ENCODE results near the gene DLEC1. TPM values are rescaled to one million over a fixed set of nuclear protein-coding genes. Genes with fewer than 3 reads are reported as not detected.

The DLEC1 gene
- total RNA-seq, 2 experiments from 2014 or later = 0.26 to 0.60 TPM

DNA sequence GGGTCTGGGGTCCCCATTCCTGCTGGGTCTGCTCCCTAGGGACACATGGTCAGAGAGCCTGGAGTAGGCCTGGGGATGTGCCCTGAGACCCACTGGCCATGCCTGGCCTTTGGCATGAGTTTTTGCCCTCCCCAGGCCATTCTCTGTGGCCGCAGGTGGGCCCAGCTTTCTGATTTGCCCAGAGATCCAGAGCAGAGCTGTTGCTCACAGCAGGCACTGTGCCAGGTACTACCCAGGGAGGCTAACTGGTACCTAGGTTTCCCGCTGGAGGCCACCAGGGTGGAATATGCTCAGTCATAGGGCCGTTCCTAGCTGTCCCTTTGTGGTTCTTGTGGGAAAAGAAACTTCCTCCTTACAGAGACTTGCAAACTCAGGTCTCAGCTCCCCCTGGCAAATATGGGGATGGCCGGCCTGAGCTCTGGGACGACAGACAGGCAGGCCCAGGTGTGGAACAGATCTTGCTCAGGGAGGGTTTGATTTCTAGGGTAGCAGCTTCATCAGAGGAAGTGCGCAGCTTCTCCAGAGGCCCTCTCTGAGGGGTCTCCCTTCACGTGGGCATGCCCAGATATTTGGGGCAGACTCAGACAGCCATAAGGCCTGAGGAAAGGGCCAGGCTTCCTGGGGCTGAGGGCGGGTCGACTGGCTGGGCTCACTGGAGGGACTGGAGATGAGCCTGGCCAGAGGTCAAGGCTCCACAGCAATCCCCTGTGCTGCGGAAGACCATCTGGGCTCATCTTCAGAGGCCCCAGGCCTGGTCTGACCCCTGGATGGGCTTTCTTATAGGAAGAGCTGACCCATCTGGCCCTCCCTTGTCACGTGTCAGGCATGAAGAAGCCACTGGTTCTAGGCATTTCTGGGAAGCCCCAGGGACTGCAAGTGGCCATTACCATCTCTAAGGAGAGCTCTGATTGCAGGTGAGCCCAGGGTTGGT is 69.9 kb downstream of the DLEC1 start:
- H3K4me3 Mint-ChIP-seq = no peak overlapping the region
- peaks cover 2% of the 10 kb centered on the region for H3K36me3 Mint-ChIP-seq (ENCODE audit: low read depth)
- H3K9me3 Mint-ChIP-seq (ENCODE audit: insufficient read depth) = no peaks in the 10 kb centered on the region
- CTCF ChIA-PET = interaction anchor here (0.7 kb wide), 1 partner anchor 9 kb away, joined by 3 read pairs; no protein-coding TSS in a partner anchor
- POLR2A ChIA-PET = interaction anchor here (1.1 kb wide), 1 partner anchor 11 kb away, joined by 3 read pairs; no protein-coding TSS in a partner anchor
- DNase-seq = no peak
- no peak overlapping the region for H3K27ac Mint-ChIP-seq
- no peaks in the 10 kb centered on the region for H3K4me1 Mint-ChIP-seq (ENCODE audit: low read depth)
- no peak for ATAC-seq
- H3K27me3 Mint-ChIP-seq (ENCODE audit: low read depth) = peaks cover 9% of the 10 kb centered on the region

DNA sequence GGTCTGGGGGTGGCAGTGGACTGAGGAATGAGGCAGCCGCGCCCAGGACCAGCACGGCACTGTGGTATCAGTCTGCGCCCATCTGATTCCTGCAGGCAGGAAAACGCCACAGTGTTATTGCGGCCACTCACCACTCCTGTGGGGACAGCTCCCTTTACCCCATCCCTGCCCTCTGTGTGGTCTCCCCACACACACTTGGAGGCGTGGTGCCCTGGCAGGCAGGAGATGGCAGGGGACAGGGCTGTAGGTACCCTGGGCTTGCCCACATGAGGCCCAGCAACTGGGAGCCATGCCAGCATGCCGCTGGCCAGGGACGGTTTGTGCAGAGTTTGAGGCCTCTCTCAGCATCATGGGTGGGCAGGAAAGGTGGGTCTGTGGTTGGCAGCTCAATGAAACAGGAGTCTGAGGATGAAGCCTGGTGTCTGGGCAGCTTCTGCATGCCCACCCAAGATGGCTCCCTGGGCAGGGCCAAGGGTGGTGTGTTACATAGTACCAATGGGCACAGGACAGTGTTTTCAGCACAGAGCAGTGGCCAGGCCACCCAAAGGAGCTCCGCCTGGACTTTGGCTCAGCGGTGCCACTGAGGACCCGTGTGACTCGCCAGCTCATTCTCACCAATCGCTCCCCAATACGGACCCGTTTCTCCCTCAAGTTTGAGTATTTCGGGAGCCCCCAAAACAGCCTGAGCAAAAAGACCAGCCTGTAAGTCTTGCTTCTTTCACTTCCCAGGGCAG is 70.7 kb downstream of the DLEC1 start:
- CTCF ChIA-PET = interaction anchor here (0.9 kb wide), 1 partner anchor 8 kb away, joined by 4 read pairs; no protein-coding TSS in a partner anchor
- Mint-ChIP-seq H3K9me3 (ENCODE audit: insufficient read depth) (no peaks in the 10 kb centered on the region), H3K4me1 (ENCODE audit: low read depth) (no peaks in the 10 kb centered on the region), H3K4me3 (no peak overlapping the region), H3K36me3 (ENCODE audit: low read depth) (peaks cover 2% of the 10 kb centered on the region), H3K27me3 (ENCODE audit: low read depth) (peaks cover 9% of the 10 kb centered on the region), H3K27ac (no peak overlapping the region)
- ATAC-seq (no peak), DNase-seq (no peak)
- POLR2A ChIA-PET = interaction anchor here (1.1 kb wide), 1 partner anchor 12 kb away, joined by 3 read pairs; no protein-coding TSS in a partner anchor

DNA sequence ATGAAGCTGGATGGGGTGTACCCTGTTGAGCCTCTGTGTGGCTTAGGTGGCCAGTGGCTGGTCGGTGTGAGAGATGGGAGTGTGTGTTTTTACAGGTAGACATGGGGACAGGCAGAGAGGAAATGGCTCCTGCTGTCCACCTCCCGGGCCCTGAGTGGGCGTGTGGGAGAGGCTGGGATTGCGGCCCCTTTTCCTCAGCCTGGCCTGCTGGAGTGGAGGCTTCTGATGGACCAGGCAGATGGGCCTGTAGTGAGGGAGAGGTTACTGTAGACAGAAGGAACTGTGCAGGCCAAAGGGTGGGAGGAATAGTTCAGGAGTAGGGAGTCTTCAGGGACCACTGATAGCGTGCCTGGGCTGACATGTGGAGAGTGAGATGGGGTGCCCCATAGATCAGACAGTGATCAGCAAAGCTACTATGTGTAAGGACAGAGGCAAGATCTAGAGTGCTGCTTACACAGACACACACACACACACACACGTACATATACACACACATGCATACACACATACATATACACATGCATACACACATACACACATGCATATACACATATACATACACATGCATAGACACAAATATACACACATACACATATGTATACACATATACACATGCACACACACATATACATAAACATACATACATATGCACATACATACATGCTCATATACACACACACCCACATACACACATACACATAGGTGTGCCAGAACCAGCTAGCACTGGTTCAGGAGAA is 71.5 kb downstream of the DLEC1 start:
- ChIA-PET POLR2A (no interaction called here), CTCF (interaction anchor here (0.9 kb wide), 1 partner anchor 8 kb away, joined by 4 read pairs; no protein-coding TSS in a partner anchor)
- DNase-seq (no peak), ATAC-seq (no peak)
- Mint-ChIP-seq H3K4me1 (ENCODE audit: low read depth) (no peaks in the 10 kb centered on the region), H3K9me3 (ENCODE audit: insufficient read depth) (no peaks in the 10 kb centered on the region), H3K27ac (no peak overlapping the region), H3K36me3 (ENCODE audit: low read depth) (peaks cover 2% of the 10 kb centered on the region), H3K4me3 (no peak overlapping the region), H3K27me3 (ENCODE audit: low read depth) (peaks cover 8% of the 10 kb centered on the region)

DNA sequence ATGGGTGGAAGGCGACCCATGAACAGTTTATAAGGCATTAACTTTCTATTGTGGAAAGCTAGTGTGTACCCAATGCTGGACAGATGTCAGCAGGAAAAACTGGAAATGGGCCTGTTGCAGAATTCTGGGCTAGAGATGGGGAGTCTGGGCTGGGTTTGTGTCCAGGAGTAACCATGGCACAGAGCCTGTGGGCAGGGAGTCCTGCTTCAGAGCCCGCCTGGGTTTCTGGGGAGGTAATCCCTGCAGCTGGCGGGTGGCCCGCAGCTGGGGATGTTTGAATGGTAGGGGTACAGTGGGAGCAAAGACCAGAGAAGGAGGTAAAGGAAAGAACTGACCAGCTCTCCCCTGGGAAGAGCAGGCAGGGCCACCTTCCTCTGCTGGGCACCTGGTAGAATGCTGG is 72.2 kb downstream of the DLEC1 start:
- Mint-ChIP-seq H3K36me3 (ENCODE audit: low read depth) (no peaks in the 10 kb centered on the region), H3K27me3 (ENCODE audit: low read depth) (peaks cover 5% of the 10 kb centered on the region), H3K4me3 (no peak overlapping the region), H3K4me1 (ENCODE audit: low read depth) (peaks cover 3% of the 10 kb centered on the region), H3K9me3 (ENCODE audit: insufficient read depth) (no peaks in the 10 kb centered on the region), H3K27ac (no peak overlapping the region)
- ChIA-PET CTCF (no interaction called here), POLR2A (no interaction called here)
- no peak for DNase-seq
- no peak for ATAC-seq

DNA sequence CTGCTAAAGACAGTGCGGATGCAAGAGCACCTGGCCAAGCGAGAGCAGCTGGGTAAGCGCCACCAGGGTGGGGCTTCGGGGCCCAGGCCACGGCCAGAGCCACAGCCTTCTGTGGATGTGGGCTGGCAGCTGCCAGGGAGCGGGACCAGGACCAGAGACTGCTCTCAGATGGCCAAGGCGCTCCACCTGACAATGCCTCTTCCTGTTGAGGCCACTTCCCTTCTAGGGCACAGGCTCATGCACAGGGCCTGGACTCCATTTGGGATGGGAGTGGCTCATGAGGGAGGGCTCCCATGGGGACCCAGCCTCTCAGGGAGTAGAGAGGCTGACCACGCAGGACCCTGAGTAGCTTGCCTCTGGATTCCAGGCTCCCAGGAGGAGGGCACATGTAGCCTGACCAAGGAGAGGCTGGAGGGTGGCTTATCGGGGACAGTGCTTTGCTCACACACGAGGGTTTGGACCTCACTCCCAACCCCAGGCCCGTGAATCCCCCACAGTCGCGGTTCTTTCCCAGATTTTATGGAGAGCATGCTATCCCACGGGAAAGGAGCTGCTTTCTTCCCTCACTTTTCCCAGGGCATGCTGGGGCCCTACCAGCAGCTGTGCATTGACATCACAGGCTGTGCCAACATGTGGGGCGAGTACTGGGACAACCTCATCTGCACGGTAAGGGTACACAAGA is 72.8 kb downstream of the DLEC1 start:
- Mint-ChIP-seq H3K4me1 (ENCODE audit: low read depth) (peaks cover 3% of the 10 kb centered on the region), H3K27ac (no peak overlapping the region), H3K36me3 (ENCODE audit: low read depth) (no peaks in the 10 kb centered on the region), H3K4me3 (no peak overlapping the region), H3K27me3 (ENCODE audit: low read depth) (peaks cover 3% of the 10 kb centered on the region), H3K9me3 (ENCODE audit: insufficient read depth) (no peaks in the 10 kb centered on the region)
- ATAC-seq (no peak), DNase-seq (no peak)
- ChIA-PET POLR2A (no interaction called here), CTCF (no interaction called here)

DNA sequence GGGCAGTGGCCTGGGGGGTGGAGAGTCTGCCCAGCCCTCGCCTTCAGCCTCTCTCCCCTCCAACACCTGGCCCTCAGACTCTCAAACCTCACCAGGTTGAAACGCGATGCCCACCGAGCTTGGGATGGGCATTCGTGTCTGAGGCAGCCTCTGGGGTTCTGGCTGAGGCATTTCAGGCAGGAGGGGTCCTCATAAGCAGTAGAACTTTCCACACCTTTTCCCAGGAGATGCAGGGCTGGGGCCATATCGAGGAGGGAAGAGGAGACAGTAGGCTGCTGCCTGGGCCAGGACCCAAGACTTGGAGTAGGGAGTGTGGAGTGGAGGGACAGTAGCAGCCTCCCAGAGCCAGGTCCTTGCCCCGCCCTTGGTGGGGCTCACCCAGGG is 73.4 kb downstream of the DLEC1 start:
- H3K27me3 Mint-ChIP-seq (ENCODE audit: low read depth) = no peaks in the 10 kb centered on the region
- H3K36me3 Mint-ChIP-seq (ENCODE audit: low read depth) = no peaks in the 10 kb centered on the region
- no peak for ATAC-seq
- H3K4me3 Mint-ChIP-seq = no peak overlapping the region
- H3K4me1 Mint-ChIP-seq (ENCODE audit: low read depth) = peaks cover 3% of the 10 kb centered on the region
- CTCF ChIA-PET = no interaction called here
- no peak overlapping the region for H3K27ac Mint-ChIP-seq
- no peaks in the 10 kb centered on the region for H3K9me3 Mint-ChIP-seq (ENCODE audit: insufficient read depth)
- DNase-seq = no peak
- POLR2A ChIA-PET = no interaction called here

DNA sequence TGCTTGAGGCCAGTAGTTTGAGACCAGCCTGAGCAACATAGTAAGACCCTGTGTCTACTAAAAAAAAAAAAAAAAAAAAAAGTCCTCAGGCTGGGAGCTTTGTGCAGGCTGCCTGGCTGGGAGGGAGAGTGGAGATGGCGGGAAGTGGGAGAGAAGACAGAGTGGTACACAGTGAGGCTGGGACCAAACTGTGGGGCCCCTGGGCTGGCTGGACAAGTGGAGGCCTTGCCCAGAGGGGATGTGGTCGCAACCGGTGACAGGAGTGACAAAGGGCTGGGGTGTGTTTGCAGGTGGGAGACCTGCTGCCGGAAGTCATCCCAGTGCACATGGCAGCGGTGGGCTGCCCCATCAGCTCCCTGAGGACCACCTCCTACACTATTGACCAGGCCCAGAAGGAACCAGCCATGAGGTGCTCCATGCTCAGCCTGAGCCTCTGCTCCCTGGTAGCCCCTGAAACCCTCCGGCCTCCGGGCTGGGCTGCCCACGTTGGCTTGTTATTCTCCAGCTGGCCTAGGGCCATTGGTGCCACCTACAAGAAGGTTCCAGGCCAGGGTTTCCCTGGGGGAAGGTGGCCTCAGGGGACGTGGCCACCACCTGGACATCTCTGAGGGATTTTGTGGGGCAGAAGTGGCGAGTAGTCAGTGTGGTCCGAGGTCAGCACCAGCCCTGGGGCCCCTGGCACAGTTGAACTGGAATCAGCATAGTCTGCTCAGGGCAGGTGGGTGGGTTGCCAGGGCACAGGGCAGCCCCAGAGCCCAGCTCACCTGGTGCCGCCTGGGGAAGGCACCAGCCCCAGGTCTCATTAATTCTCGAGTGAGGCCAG is 75.3 kb downstream of the DLEC1 start:
- POLR2A ChIA-PET = no interaction called here
- DNase-seq (no peak), ATAC-seq (no peak)
- Mint-ChIP-seq H3K4me3 (no peak overlapping the region), H3K27me3 (ENCODE audit: low read depth) (no peaks in the 10 kb centered on the region), H3K9me3 (ENCODE audit: insufficient read depth) (no peaks in the 10 kb centered on the region), H3K4me1 (ENCODE audit: low read depth) (peaks cover 5% of the 10 kb centered on the region), H3K36me3 (ENCODE audit: low read depth) (peaks cover 5% of the 10 kb centered on the region), H3K27ac (no peak overlapping the region)
- CTCF ChIA-PET = no interaction called here

DNA sequence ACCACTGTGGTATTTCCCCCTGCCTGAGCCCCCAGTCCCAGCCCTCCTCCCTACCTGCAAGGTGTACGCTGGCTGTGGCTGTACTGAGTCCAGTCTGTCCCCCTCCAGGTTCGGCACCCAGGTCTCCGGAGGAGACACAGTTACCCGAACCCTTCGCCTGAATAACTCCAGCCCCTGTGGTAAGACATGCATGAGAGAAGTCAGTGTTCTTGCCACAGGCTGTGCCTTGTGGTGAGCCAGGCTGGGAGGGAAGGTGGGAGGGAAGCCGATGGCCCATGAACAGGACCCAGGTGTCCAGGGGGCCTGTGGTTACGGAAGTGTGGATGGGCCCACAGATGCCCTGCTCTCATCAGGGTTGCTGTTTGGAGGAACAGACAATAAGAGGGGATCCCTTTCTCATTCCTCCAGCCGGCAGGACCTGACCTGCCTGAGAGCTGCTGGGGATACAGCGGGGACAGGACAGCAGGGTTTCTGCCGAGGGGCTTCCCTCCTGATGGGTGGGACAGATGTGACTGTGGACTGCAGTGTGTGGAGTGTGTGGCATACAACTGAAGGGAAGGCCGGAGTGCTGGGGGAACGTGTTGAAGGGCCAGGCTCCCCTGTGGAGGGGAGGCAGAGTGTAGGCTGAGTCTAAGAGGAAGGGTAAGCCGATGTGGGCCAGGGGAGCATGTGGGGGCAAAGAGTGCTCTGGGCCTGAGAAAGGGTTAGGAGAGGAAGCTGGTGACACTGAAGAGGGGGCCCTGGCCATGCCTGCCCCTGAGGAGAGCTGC is 76.1 kb downstream of the DLEC1 start:
- POLR2A ChIA-PET = interaction anchor here (1.4 kb wide), 1 partner anchor 21 kb away, joined by 3 read pairs; no protein-coding TSS in a partner anchor
- ATAC-seq (no peak), DNase-seq (no peak)
- Mint-ChIP-seq H3K27ac (no peak overlapping the region), H3K27me3 (ENCODE audit: low read depth) (no peaks in the 10 kb centered on the region), H3K4me3 (no peak overlapping the region), H3K4me1 (ENCODE audit: low read depth) (peaks cover 5% of the 10 kb centered on the region), H3K9me3 (ENCODE audit: insufficient read depth) (no peaks in the 10 kb centered on the region), H3K36me3 (ENCODE audit: low read depth) (peaks cover 6% of the 10 kb centered on the region)
- CTCF ChIA-PET = interaction anchor here (1.5 kb wide), 1 partner anchor 24 kb away, joined by 3 read pairs; no protein-coding TSS in a partner anchor

DNA sequence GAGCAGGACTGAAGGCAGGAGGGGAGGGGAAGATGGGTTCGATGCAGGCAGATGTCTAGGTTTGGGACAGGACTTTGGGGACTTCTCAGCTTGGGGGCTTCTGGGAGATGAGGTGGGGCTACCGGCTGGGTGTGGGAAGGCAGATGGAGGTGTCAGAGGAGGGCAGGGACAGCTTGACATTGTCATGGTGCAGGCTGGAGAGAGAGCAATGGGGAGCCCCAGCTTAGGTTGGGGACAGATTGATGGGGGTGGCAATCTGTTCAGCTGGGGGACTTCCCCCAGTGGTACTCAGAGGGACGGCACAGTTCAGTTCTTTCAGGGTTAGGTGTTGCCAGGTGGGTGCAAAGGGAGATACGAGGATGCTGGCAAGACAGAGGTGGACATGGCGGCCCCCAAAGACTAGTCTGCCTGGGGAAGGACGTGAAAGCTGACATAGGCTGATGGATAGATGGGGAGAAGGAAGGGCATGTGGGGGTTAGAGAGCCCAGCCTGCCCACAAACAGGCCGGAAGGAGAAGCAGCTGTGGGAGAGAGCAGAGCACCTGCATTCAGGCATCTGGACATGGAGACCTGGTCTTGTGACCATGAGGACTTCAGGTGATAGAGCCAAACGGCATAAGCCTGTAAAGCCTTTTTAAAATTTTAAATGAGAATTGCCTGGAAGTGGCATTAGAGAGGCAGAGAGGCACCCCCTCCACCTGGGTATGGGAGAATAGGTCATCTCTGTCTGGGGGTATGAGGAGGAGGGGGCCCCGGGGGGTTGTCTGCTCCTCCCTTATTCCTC is 76.8 kb downstream of the DLEC1 start:
- no peak for DNase-seq
- Mint-ChIP-seq H3K4me3 (no peak overlapping the region), H3K9me3 (ENCODE audit: insufficient read depth) (no peaks in the 10 kb centered on the region), H3K27me3 (ENCODE audit: low read depth) (no peaks in the 10 kb centered on the region), H3K4me1 (ENCODE audit: low read depth) (peaks cover 5% of the 10 kb centered on the region), H3K27ac (no peak overlapping the region), H3K36me3 (ENCODE audit: low read depth) (peaks cover 13% of the 10 kb centered on the region)
- no peak for ATAC-seq
- POLR2A ChIA-PET = interaction anchor here (1.4 kb wide), 1 partner anchor 22 kb away, joined by 3 read pairs; no protein-coding TSS in a partner anchor
- CTCF ChIA-PET = interaction anchor here (1.1 to 4.9 kb wide), 6 partner anchors 16 to 229 kb away, joined by 3 to 37 read pairs (median 6); partner anchors contain the start of genes ACAA1 and XYLB

All from activated CD8-positive, alpha-beta T cell treated with anti-CD3 and anti-CD28 coated beads, Interleukin-2, amount 10 ng/mL, durations not matched to agents 7 days and 5 days (primary cell).